T-helper 2 cell (primary cell): Measurements from ENCODE around the gene ARHGEF33.

ENCODE experiments used
- DNase-seq, 5 experiments: peaks; one replicate each; pipeline versions ENCODE4 v3.0.0 to v3.0.0-alpha.2; 2012 to 2022

Gene ARHGEF33

GRCh38 chr2:38960609-38961320, 71.1 kb downstream of the ARHGEF33 start:
- no peak for DNase-seq

GRCh38 chr2:38966006-38966405, 76.3 kb downstream of the ARHGEF33 start:
- no peak for DNase-seq

- DNase-seq: no peak
Observed at GRCh38 chr2:38966678-38967077, 77.0 kb downstream of the ARHGEF33 start.

- no peak for DNase-seq
Observed at GRCh38 chr2:38968021-38968420, 78.3 kb downstream of the ARHGEF33 start.

GRCh38 chr2:38971377-38971776, 81.7 kb downstream of the ARHGEF33 start:
- DNase-seq: no peak

- no peak for DNase-seq
Observed at GRCh38 chr2:38973266-38973665, 83.6 kb downstream of the ARHGEF33 start.

GRCh38 chr2:38975042-38975441, 85.4 kb downstream of the ARHGEF33 start:
- no peak for DNase-seq

GRCh38 chr2:38977047-38977446, 87.4 kb downstream of the ARHGEF33 start:
- DNase-seq: no peak

GRCh38 chr2:38978296-38978903, 88.7 kb downstream of the ARHGEF33 start:
- no peak for DNase-seq

GRCh38 chr2:38978908-38979307, 89.2 kb downstream of the ARHGEF33 start:
- no peak for DNase-seq

- no peak for DNase-seq
Observed at GRCh38 chr2:38981003-38981669, 91.5 kb downstream of the ARHGEF33 start.

- no peak for DNase-seq
Observed at GRCh38 chr2:38981670-38982357, 92.1 kb downstream of the ARHGEF33 start.

GRCh38 chr2:38982498-38982897, 92.8 kb downstream of the ARHGEF33 start:
- DNase-seq: no peak

- no peak for DNase-seq
Observed at GRCh38 chr2:38988716-38989115, 99.0 kb downstream of the ARHGEF33 start.

- no peak for DNase-seq
Observed at GRCh38 chr2:38991899-38992298, 102.2 kb downstream of the ARHGEF33 start.

GRCh38 chr2:38997781-38998180, 108.1 kb downstream of the ARHGEF33 start:
- DNase-seq: no peak

- DNase-seq: no peak
Observed at GRCh38 chr2:39000552-39000951, 110.9 kb downstream of the ARHGEF33 start.

- peak in 1 of 5 experiments; percentile 11 for DNase-seq
Observed at GRCh38 chr2:39007875-39008504, 118.3 kb downstream of the ARHGEF33 start.

- DNase-seq: no peak
Observed at GRCh38 chr2:39008665-39009064, 119.0 kb downstream of the ARHGEF33 start.

- DNase-seq: no peak
Observed at GRCh38 chr2:39013871-39014270, 124.2 kb downstream of the ARHGEF33 start.

GRCh38 chr2:39015424-39015823, 125.7 kb downstream of the ARHGEF33 start:
- no peak for DNase-seq

- DNase-seq: no peak
Observed at GRCh38 chr2:39017334-39017733, 127.7 kb downstream of the ARHGEF33 start.

- no peak for DNase-seq
Observed at GRCh38 chr2:39018638-39019037, 129.0 kb downstream of the ARHGEF33 start.
